ENCODE data around the gene MXRA7.
A peak's percentile ranks its signal among the peaks of the same experiment; 100 is the strongest.

Gene MXRA7

GRCh38 chr17:76678330-76678729, 32.4 kb downstream of the MXRA7 start:
- no peak overlapping the region for H3K4me3 ChIP-seq (ENCODE audit: low read depth, low read length)

DNA sequence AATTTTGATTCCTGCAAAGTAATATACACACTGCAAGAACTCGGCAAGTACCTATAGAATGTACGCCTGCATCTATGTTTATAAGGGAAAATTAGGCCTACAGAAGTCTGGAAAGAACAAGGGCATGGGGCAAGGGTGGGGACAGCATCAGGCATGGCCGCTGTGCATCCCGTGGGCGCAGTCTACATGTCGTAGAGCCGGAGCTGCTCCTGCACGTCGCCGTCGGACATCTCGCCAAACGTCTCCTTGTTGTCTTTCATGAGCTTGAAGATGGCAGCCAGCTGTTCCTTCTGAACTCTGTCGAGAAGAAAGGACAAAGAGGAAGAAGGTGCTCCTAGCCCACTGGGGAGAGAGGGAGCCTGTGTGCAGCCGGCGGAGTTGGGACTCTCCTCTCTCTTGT, 33.4 kb downstream of the MXRA7 start:
- H3K4me3 ChIP-seq (ENCODE audit: low read depth, low read length), result no peak overlapping the region

DNA sequence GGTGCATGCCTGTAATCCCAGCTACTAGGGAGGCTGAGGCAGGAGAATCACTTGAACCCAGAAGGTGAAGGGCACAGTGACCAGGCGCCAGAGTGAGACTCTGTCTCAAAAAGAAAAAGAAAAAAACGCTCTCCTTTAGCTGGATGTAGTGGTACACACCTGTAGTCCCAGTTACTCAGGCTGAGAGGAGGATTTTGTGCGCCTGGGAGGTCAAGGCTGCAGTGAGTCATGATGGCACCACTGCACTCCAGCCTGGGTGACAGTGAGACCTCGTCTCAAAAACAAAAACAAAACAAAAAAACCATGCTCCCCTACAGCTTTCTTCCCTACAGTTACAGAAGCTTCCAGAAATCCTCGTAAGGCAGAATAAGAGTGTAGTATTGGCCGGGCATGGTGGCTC, 34.1 kb downstream of the MXRA7 start:
- no peak overlapping the region for H3K4me3 ChIP-seq (ENCODE audit: low read depth, low read length)

GRCh38 chr17:76675648-76676047, 35.1 kb downstream of the MXRA7 start:
- H3K4me3 ChIP-seq (ENCODE audit: low read depth, low read length), result no peak overlapping the region

GRCh38 chr17:76674600-76674999, 36.2 kb downstream of the MXRA7 start:
- no peak overlapping the region for H3K4me3 ChIP-seq (ENCODE audit: low read depth, low read length)

DNA sequence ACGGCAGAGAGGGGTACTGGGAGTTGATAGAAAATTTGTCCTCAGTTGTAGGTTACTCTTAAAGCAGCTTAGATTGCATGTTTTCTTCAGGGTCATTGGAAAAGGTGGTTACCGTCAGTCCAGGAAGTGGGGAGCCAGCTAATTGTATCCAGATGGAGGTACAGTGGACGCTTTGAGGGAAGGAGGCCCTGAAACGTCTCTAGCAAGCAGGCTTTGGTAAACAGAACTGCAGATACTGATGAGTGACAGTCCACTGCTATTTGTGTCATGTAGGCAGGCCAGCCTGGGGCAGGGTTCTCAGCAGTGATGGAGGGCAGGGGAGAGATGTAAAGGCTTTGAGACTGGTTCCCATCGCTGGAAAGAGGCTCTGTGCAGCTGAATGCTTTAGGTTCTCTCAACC, 37.0 kb downstream of the MXRA7 start:
- H3K4me3 ChIP-seq (ENCODE audit: low read depth, low read length), result no peak overlapping the region

GRCh38 chr17:76672892-76673291, 37.9 kb downstream of the MXRA7 start:
- H3K4me3 ChIP-seq (ENCODE audit: low read depth, low read length), result no peak overlapping the region

- peak overlapping the region; percentile 72 for H3K4me3 ChIP-seq (ENCODE audit: low read depth, low read length)
Observed at GRCh38 chr17:76672270-76672851, 38.4 kb downstream of the MXRA7 start.

DNA sequence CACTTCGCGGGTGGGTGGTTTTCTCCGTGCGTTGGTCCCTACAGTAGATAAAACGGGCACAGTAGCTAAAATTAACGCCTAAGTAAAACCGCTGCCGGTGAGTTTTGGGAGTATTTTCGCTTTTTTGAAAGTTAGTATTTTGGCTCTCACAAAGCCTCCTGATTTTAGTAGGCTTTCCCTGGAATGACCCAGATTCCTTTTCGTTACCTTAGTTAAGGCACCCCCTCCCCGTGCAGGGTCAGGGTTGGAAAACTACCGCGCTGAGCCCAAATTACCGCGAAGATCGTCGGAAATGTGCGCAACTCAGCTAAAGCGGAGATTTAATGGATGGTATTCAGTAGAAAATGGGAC, 38.9 kb downstream of the MXRA7 start:
- H3K4me3 ChIP-seq (ENCODE audit: low read depth, low read length), result peak overlapping the region; percentile 72

DNA sequence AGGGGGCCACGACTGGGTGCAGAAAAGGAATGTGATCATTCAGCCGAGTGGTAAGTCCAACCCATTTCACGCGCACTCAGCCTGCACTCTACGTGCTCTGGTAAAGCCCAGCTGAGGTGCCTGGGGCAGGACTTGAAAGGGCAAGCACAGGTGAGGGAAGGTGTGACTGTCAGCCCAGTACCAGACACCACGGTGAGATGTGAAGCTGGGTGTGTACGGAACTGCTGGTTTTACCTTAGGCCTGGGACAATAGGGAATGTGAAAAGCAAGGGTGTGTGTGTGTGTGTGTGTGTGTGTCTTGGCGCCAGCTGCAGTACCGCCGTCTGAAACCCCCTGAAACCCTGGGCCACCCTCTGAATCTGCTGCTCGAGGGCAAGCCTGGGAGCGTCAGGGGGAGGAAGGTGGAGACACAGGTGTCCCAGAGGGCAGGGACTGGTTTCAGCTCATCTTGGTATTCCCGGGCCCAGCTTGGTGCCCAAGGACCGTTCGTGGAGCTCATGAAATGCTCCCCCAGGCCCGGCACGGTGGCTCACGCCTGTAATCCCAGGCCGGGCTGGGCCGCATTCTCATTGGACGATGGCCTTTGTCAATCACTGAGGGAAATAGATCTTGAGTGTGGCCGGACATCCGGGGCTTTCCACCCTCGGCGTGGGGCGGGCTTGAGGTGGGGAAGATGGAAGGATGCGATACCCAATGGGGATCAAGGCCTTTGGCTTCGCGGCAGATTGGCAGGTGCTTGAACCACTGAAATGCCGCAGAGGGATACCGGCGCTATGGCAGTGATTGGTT, 39.4 kb downstream of the MXRA7 start:
- peak overlapping the region; percentile 72 for H3K4me3 ChIP-seq (ENCODE audit: low read depth, low read length)

- peak overlapping the region; percentile 34 for H3K4me3 ChIP-seq (ENCODE audit: low read depth, low read length)
Observed at GRCh38 chr17:76670718-76671122, 40.0 kb downstream of the MXRA7 start.

DNA sequence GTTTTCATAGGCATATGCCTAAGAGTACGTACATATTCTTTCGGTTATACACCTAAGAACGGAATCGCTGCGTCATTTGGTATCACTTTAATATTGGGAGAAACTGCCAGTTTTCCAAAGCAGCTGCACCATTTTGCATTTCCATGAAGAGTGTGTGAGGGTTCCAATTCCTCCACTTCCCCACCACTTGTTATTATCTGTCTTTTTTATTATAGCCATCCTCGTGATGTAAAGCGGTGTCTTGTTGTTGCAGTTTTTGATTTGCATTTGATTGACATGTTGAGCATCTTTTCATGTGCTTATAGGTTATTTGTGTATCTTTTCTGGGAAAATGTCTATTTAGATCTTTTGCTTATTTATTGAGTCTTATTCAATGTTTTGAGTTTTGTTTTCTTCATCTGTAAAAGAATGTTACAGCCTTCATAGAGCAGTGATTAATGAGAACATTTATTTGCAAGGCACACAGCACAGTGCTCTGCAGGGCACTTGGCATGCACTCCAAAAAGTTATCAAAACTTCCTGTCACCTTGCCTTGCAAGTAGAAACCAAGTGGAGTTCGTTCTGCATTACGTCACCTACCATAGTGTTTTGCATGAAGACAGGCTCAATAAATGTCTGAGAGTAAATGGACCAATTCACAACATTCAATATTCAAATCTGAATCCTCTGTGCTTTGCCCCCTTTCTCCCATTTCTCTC, 40.6 kb downstream of the MXRA7 start:
- H3K4me3 ChIP-seq (ENCODE audit: low read depth, low read length), result no peak overlapping the region

DNA sequence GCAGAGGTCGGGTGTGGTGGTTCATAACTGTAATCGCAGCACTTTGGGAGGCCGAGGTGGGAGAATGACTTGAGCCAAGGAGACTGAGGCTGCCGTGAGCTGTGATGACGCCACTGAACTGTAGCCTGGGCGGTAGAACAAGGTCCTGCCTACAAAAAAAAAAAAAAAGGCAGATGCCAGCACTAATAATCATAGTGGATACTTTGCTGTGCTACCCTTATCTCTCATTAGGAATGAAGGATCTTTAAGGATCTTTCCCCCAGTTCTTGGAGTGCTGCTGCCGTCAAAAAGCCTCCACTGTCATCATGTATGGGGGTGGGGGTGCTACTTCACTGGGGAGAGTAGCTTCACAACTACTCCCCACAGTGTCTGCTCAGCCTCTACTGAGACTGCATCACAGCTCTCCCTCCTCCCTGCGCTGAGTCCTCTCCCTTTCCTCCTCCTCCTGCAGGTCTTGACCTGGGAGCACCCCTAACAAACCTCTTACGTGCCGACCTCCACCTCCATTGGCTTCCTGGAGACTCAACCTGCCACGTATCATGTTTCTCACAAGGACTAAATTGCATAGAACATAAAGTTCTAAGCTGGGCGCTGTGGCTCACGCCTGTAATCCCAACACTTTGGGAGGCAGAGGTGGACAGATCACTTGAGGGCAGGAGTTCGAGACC, 42.8 kb downstream of the MXRA7 start:
- H3K4me3 ChIP-seq (ENCODE audit: low read depth, low read length), result no peak overlapping the region

DNA sequence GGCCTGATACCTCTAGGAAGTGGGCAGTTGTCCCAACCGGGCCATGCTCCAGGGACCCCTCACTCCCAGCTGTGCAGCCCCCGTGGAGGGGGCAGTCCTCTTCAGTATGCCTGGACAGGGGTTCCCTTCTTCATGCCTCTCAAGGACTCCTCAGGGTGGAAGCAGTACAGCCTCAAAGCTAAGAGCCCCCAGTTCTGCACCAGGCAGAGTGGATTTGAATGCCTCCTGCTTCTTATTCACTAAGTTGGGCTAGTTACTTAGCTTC, 43.3 kb downstream of the MXRA7 start:
- H3K4me3 ChIP-seq (ENCODE audit: low read depth, low read length), result no peak overlapping the region

GRCh38 chr17:76660656-76661042, 50.1 kb downstream of the MXRA7 start:
- H3K4me3 ChIP-seq (ENCODE audit: low read depth, low read length), result no peak overlapping the region

GRCh38 chr17:76659928-76660655, 50.7 kb downstream of the MXRA7 start:
- no peak overlapping the region for H3K4me3 ChIP-seq (ENCODE audit: low read depth, low read length)

DNA sequence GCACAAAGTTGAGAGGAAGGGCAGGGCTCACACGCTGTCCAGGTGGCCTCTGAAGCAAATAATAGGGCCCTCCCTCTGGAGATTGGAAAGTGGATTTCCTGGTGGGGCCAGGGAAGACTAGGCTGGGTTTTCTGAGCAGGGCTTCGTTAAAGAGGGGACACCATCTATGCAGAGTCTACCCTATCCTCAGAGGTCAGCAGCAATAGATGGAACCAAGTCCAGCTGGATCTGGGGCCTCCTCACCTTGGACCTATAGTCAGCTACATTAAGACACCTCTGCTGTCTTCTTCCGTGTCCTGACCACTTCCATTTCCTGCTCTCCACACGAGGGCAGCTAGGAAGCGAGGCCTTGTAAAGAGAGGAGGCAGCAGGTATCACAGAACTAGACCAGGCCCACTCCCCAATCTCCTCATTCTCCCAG, 52.5 kb downstream of the MXRA7 start:
- no peak overlapping the region for H3K4me3 ChIP-seq (ENCODE audit: low read depth, low read length)

DNA sequence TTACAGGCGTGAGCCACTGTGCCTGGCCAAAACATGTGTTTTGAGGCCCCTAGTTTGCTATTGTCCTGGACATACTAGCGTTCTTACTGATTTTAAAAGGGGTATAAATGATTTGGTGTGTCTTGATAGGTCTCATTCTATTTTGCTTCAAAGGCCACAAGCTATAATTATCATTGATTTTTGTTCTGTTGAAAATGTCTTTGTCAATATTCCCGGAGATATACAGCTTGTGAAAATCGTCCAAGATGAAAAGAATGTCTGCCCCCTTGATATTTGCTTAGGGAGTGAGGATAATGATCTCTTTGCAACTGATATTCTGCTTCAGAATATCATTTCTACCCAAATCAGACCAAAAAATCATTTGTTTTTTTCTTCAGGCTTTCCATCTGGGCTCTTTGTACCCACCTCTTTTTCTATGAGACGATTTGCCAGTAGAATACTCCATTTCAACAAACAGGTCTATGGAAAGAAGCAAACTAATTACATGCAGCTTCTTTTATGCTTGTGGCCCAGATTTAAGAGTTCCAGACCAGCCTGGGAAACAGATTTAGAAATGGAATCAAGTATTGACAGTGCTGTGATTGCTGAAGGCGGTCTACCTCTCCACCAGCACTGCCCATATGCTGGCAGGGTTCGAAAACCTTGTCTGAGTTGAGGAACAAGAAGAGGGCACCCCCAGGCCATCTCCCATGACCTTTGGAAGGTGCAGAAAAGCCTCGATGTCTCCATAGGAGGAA, 53.1 kb downstream of the MXRA7 start:
- H3K4me3 ChIP-seq (ENCODE audit: low read depth, low read length), result no peak overlapping the region

DNA sequence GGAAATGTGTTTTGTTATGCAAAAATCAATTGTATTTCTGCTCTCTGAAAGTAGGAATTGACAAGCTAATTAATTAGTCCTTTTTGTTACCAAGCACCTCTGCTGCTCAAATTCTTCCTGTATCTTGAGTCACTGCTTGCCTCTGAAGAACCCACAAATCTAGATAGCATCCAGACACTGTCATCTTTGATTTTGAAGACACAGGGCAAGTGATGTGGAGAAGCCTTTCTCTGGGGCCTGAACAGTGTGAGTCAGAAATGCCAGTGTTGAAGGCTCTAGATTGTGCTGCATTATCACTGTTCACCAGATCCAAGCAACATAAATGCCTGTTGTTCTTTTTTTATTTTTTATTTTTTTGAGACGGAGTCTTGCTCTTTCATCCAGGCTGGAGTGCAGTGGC, 56.4 kb downstream of the MXRA7 start:
- no peak overlapping the region for H3K4me3 ChIP-seq (ENCODE audit: low read depth, low read length)

- H3K4me3 ChIP-seq (ENCODE audit: low read depth, low read length), result no peak overlapping the region
Observed at GRCh38 chr17:76650504-76650903, 60.3 kb downstream of the MXRA7 start.

- H3K4me3 ChIP-seq (ENCODE audit: low read depth, low read length), result no peak overlapping the region
Observed at GRCh38 chr17:76646712-76647111, 64.1 kb downstream of the MXRA7 start.

Measured in iPS-11a (cell line).